ENCODE data around the gene NMRK2.

DNA sequence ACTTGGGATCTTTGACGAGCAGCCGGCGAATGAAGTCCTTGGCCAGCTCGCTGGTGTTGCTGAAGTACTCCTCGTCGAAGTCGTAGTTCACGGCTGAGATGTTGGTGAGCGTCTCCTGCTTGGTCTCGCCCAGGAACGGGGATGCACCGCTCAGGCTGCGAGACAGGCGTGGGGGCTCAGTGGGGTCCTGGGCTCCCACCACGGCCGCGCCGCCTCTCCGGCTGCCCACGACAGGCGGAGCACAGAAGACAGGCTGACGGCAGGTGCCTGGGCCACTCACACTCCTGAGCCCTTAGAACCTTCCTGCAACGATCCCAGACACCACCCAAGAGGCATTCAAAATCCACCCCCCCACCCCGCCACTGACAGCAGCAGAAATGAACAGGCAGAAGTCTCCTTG, 28.1 kb downstream of the NMRK2 start:
- TF ChIP-seq, protein P1, sequence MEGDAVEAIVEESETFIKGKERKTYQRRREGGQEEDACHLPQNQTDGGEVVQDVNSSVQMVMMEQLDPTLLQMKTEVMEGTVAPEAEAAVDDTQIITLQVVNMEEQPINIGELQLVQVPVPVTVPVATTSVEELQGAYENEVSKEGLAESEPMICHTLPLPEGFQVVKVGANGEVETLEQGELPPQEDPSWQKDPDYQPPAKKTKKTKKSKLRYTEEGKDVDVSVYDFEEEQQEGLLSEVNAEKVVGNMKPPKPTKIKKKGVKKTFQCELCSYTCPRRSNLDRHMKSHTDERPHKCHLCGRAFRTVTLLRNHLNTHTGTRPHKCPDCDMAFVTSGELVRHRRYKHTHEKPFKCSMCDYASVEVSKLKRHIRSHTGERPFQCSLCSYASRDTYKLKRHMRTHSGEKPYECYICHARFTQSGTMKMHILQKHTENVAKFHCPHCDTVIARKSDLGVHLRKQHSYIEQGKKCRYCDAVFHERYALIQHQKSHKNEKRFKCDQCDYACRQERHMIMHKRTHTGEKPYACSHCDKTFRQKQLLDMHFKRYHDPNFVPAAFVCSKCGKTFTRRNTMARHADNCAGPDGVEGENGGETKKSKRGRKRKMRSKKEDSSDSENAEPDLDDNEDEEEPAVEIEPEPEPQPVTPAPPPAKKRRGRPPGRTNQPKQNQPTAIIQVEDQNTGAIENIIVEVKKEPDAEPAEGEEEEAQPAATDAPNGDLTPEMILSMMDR (IDR thresholded peaks at IDR 0.05): no peak
- no peak for TF ChIP-seq EZH2 (IDR thresholded peaks at IDR 0.05; ENCODE audit: borderline replicate concordance, insufficient read depth, low read depth, low read length, poor library complexity, severe bottlenecking)
